HepG2 (cell line): Measurements from ENCODE around the gene UTF1. TPM values are rescaled to one million over a fixed set of nuclear protein-coding genes. Genes with fewer than 3 reads are reported as not detected.

Source experiments
- ATAC-seq: fragments of 200-7000 bp; cut with Tn5 transposase; 3 replicates; pipeline ENCODE4 v1.9.1; 2020; ENCODE audit warnings: mild to moderate bottlenecking, moderate library complexity
- BruUV-seq: library from RNA; stranded (reverse); fragments of 400-500 nt; replicated peaks from 2 replicates; lab custom pipeline; 2021; lab: Mats Ljungman, UMichigan
- CTCF ChIA-PET: fragments of 300-600 bp; formaldehyde crosslinking; extraction: SDS; loops from one replicate; lab custom pipeline; 2021; ENCODE audit warnings: low total read pairs, inconsistent platforms, low intra/inter-chr PET ratio; lab: Yijun Ruan, JAX
- POLR2A ChIA-PET: fragments of 350-600 bp; sonication (Branson Sonifier 250); formaldehyde crosslinking; loops from one replicate; lab custom pipeline; 2020; ENCODE audit warnings: antibody characterized with exemption, inconsistent platforms; lab: Yijun Ruan, JAX
- DNase-seq: peaks from one replicate; pipeline ENCODE4 v3.0.0-alpha.2; 2015; ENCODE audit warnings: low spot score
- FAIRE-seq: peaks from 3 replicates; lab custom pipeline; 2011; peaks lifted over from hg19 to GRCh38; lab: Jason Lieb, UNC
- H2AFZ ChIP-seq: one replicate; pipeline ENCODE4 v1.6.1; 2011; ENCODE audit warnings: low read length, inconsistent platforms
- H3K27ac ChIP-seq: fragments of 300-600 bp; 3 replicates; pipeline ENCODE4 v1.8.0; 2011; ENCODE audit warnings: mixed run types, mild to moderate bottlenecking, mixed read lengths, low read length, inconsistent platforms; ENCODE audit not compliant: insufficient read depth; ENCODE audit errors: extremely low read length
- H3K27me3 ChIP-seq, 2 experiments: fragments of 200-600 bp in 1 of 2; 2 replicates in 1 of 2; 3 replicates in 1 of 2; pipeline versions ENCODE4 v1.6.0 to v1.8.0; 2011; ENCODE audit warnings: low read length in 2 of 2, mild to moderate bottlenecking in 2 of 2, moderate library complexity in 2 of 2, inconsistent platforms in 1 of 2; ENCODE audit not compliant: insufficient read depth in 2 of 2, control insufficient read depth in 1 of 2
- H3K36me3 ChIP-seq, 2 experiments: fragments of 200-600 bp in 1 of 2; replicated peaks in 1 of 2; 2 replicates in 1 of 2; 3 replicates in 1 of 2; pipeline versions ENCODE4 v1.5.1 to v1.8.0; 2011; ENCODE audit warnings: low read length in 2 of 2, inconsistent platforms in 1 of 2; ENCODE audit not compliant: insufficient read depth in 2 of 2, control insufficient read depth in 1 of 2
- H3K4me1 ChIP-seq: 2 replicates; pipeline ENCODE4 v1.5.1; 2012; ENCODE audit warnings: low read length, inconsistent platforms; ENCODE audit not compliant: insufficient read depth
- H3K4me2 ChIP-seq: 2 replicates; pipeline ENCODE4 v1.6.0; 2011; ENCODE audit warnings: low read depth, low read length, inconsistent platforms
- H3K4me3 ChIP-seq, 3 experiments: fragments of 200-600 bp in 1 of 3; sonication (generic), shearing (Covaris generic) in 1 of 3; replicated peaks in 1 of 3; 2 replicates each; pipeline ENCODE4 v1.5.1; 2011 to 2016; ENCODE audit warnings: low read length in 3 of 3, inconsistent platforms in 2 of 3, low read depth in 2 of 3, mild to moderate bottlenecking in 2 of 3, control low read depth in 1 of 3, mixed read lengths in 1 of 3; ENCODE audit not compliant: insufficient read depth in 1 of 3
- H3K79me2 ChIP-seq: one replicate; pipeline ENCODE4 v1.6.1; 2011; ENCODE audit warnings: low read length, inconsistent platforms; ENCODE audit not compliant: insufficient read depth
- H3K9ac ChIP-seq: 2 replicates; pipeline ENCODE4 v1.6.0; 2011; ENCODE audit warnings: mild to moderate bottlenecking, low read depth, low read length, inconsistent platforms; ENCODE audit not compliant: insufficient read depth
- H3K9me3 ChIP-seq: 2 replicates; pipeline ENCODE4 v1.5.1; 2012; ENCODE audit warnings: mild to moderate bottlenecking, low read length
- H4K20me1 ChIP-seq: 2 replicates; pipeline ENCODE4 v1.6.0; 2011; ENCODE audit warnings: inconsistent platforms, mild to moderate bottlenecking, low read length, moderate library complexity; ENCODE audit not compliant: insufficient read depth
- EEA1 ChIP-seq: sonication (generic); formaldehyde crosslinking; IDR thresholded peaks from 2 replicates; pipeline ENCODE4 v1.5.1; 2020; ENCODE audit warnings: mild to moderate bottlenecking, missing genetic modification reagents, borderline replicate concordance
- ETV6 ChIP-seq: sonication (generic); formaldehyde crosslinking; conservative IDR thresholded peaks from 2 replicates; pipeline ENCODE4 v1.4.0; 2020; ENCODE audit warnings: missing genetic modification reagents
- KLF13 ChIP-seq: sonication (generic); formaldehyde crosslinking; IDR thresholded peaks from 2 replicates; pipeline ENCODE4 v1.4.0; 2020; ENCODE audit warnings: mild to moderate bottlenecking, missing genetic modification reagents
- MIER3 ChIP-seq: IDR thresholded peaks from 2 replicates; pipeline ENCODE4 v1.6.1; 2016; ENCODE audit warnings: missing compliant biosample characterization, borderline replicate concordance
- MYNN ChIP-seq: sonication (generic); formaldehyde crosslinking; IDR thresholded peaks from 2 replicates; pipeline ENCODE4 v1.4.0; 2020; ENCODE audit warnings: mild to moderate bottlenecking, low read depth, missing genetic modification reagents
- RFXAP ChIP-seq: sonication (generic); formaldehyde crosslinking; IDR thresholded peaks from 2 replicates; pipeline ENCODE4 v1.4.0; 2020; ENCODE audit warnings: missing genetic modification reagents, borderline replicate concordance
- SOX6 ChIP-seq, 2 experiments: fragments of 450-650 bp in 1 of 2; sonication (generic) in 1 of 2; formaldehyde crosslinking in 1 of 2; IDR thresholded peaks; 2 replicates each; pipeline versions ENCODE4 v1.4.0 to v1.6.1; 2017 to 2020; ENCODE audit warnings: antibody characterized with exemption in 1 of 2, mild to moderate bottlenecking in 1 of 2, missing genetic modification reagents in 1 of 2
- SP2 ChIP-seq: sonication (generic); formaldehyde crosslinking; IDR thresholded peaks from 2 replicates; pipeline ENCODE4 v1.5.1; 2020; ENCODE audit warnings: mild to moderate bottlenecking, missing genetic modification reagents
- WIZ ChIP-seq: sonication (generic); formaldehyde crosslinking; IDR thresholded peaks from 2 replicates; pipeline ENCODE4 v1.5.1; 2020; ENCODE audit warnings: mild to moderate bottlenecking, missing genetic modification reagents
- ZMAT3 ChIP-seq: sonication (generic); formaldehyde crosslinking; conservative IDR thresholded peaks from 2 replicates; pipeline ENCODE4 v1.7.0; 2021; ENCODE audit warnings: missing genetic modification reagents
- ZNF143 ChIP-seq: sonication (generic); formaldehyde crosslinking; IDR thresholded peaks from 2 replicates; pipeline ENCODE4 v1.4.0; 2020; ENCODE audit warnings: missing genetic modification reagents
- ZNF17 ChIP-seq: sonication (generic); formaldehyde crosslinking; IDR thresholded peaks from 2 replicates; pipeline ENCODE4 v1.5.0; 2020; ENCODE audit warnings: mild to moderate bottlenecking, missing genetic modification reagents
- ZNF251 ChIP-seq: sonication (generic); formaldehyde crosslinking; IDR thresholded peaks from 2 replicates; pipeline ENCODE4 v1.9.0; 2021; ENCODE audit warnings: mild to moderate bottlenecking, missing genetic modification reagents
- ZNF431 ChIP-seq: sonication (generic); formaldehyde crosslinking; IDR thresholded peaks from 2 replicates; pipeline ENCODE4 v1.9.0; 2022; ENCODE audit warnings: missing genetic modification reagents, low read depth, mild to moderate bottlenecking, borderline replicate concordance
- ZNF572 ChIP-seq: sonication (generic); formaldehyde crosslinking; IDR thresholded peaks from 2 replicates; pipeline ENCODE4 v1.5.1; 2020; ENCODE audit warnings: mild to moderate bottlenecking, missing genetic modification reagents
- WGBS: methylation state at CpG from one replicate; pipeline ENCODE4 v1.1.6; 2017; ENCODE audit warnings: low lambda C conversion rate; 5-methylcytosine and 5-hydroxymethylcytosine counted together
- in situ Hi-C: cut with HindIII; loops from 2 replicates; pipeline ENCODE4 v1.10.0; 2017; ENCODE audit warnings: low pct_unique_long_range_greater_than_20kb; ENCODE audit not compliant: extremely low pct_ligation_motif_present
- intact Hi-C: fragments of 100-400 bp; cut with micrococcal nuclease; formaldehyde crosslinking; loops from one replicate; pipeline ENCODE4 v1.10.0; 2022; ENCODE audit not compliant: unreplicated experiment
- polyA plus RNA-seq, 8 experiments: library from polyadenylated mRNA; depleted of rRNA in 3 of 8; stranded (reverse) in 7 of 8; unstranded in 1 of 8; fragments of >200 nt; fragmentation: Illumina TruSeq in 4 of 8; extraction: Trizol in 4 of 8; gene quantifications; 2 replicates each; pipeline versions ENCODE4 v1.2.1 to v1.2.3, GENCODE V29; 2011 to 2016; ENCODE audit warnings: low read depth in 4 of 8, missing spikeins in 1 of 8, mixed read lengths in 1 of 8; ENCODE audit not compliant: insufficient read depth in 1 of 8
- total RNA-seq, 5 experiments: library from RNA; depleted of rRNA; stranded (reverse); fragments of >200 nt; fragmentation: Illumina TruSeq; extraction: Trizol; gene quantifications; 2 replicates each; pipeline ENCODE4 v1.2.3, GENCODE V29; 2016; ENCODE audit warnings: low read depth in 1 of 5
- TF ChIP-seq, protein P1 (sequence below): sonication (generic); formaldehyde crosslinking; IDR thresholded peaks from 2 replicates; pipeline ENCODE4 v1.9.0; 2021; ENCODE audit warnings: missing genetic modification reagents, mild to moderate bottlenecking, borderline replicate concordance
- TF ChIP-seq, protein P2 (sequence below): sonication (generic); formaldehyde crosslinking; IDR thresholded peaks from 2 replicates; pipeline ENCODE4 v1.8.1; 2023; ENCODE audit warnings: mild to moderate bottlenecking, moderate library complexity, missing genetic modification reagents

UTF1 gene
- total and polyA plus RNA-seq, 2 of the 13 experiments (the other 11 are each of a cell fraction or from before 2014, with no cell fraction given), result not detected

DNA sequence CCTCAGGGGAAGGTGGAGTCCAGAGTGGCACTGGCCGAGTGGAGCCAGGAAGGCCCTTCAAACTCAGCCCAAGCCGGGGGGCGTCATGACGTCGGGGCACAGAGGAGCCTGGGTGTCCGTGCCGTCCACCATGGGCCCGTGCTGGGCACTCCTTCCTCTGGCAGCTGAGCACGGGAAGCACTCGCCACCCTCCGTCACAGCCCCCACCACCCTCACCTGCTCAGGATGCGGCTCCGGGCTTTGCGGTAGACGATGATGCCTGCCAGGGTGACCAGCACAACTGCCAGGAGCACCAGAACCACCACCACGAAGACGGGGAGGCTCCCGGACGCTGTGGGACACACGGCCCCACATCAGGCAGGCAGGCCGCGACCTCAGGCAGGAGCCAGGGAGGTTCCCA, 38.5 kb downstream of the UTF1 start:
- DNase-seq, result no peak
- ATAC-seq, result no peak
- H3K27me3 ChIP-seq, result peaks cover 1 to 10% of the 10 kb centered on the region in 2 experiments; a peak in 4 of 5 replicates
- H4K20me1 ChIP-seq, result no peaks in the 10 kb centered on the region
- no peaks in the 10 kb centered on the region for H3K79me2 ChIP-seq
- H3K9ac ChIP-seq, result no peak overlapping the region
- POLR2A ChIA-PET, result no interaction called here
- CTCF ChIA-PET, result no interaction called here
- no peak overlapping the region for H3K27ac ChIP-seq
- no peaks in the 10 kb centered on the region for H3K36me3 ChIP-seq
- 70% methylated on average over 2 of the region's 22 CpGs for WGBS
- no peak for TF ChIP-seq WIZ (CRISPR knock-in tag)
- no peak for TF ChIP-seq ZMAT3
- TF ChIP-seq ZNF572 (CRISPR knock-in tag), result no peak
- TF ChIP-seq SP2 (CRISPR knock-in tag), result no peak
- TF ChIP-seq ZNF143, result no peak
- TF ChIP-seq EEA1 (CRISPR knock-in tag), result no peak
- no peak for TF ChIP-seq MYNN (CRISPR knock-in tag)
- TF ChIP-seq MIER3, result no peak
- TF ChIP-seq ZNF251 (CRISPR knock-in tag), result no peak
- no peak for TF ChIP-seq KLF13
- no peak for TF ChIP-seq ZNF17
- TF ChIP-seq RFXAP, result no peak
- TF ChIP-seq, protein P1, sequence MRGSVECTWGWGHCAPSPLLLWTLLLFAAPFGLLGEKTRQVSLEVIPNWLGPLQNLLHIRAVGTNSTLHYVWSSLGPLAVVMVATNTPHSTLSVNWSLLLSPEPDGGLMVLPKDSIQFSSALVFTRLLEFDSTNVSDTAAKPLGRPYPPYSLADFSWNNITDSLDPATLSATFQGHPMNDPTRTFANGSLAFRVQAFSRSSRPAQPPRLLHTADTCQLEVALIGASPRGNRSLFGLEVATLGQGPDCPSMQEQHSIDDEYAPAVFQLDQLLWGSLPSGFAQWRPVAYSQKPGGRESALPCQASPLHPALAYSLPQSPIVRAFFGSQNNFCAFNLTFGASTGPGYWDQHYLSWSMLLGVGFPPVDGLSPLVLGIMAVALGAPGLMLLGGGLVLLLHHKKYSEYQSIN (CRISPR knock-in tag), result no peak
- TF ChIP-seq, protein P2, sequence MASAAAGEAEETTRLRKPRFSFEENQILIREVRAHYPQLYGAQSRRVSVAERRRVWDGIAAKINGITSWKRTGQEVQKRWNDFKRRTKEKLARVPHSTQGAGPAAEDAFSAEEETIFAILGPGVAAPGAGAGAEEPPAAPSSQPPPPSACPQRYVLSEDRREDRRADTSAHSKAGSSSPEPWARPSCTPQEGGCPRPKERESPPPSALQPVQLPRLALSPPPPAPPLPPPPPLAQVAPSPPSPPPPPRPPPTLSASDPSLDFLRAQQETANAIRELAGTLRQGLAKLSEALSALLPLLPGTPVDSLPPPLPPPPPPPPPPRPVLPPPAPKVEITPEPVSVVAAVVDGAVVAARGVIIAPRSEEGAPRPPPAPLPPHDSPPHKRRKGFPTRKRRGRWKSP (CRISPR knock-in tag), result no peak
- TF ChIP-seq ETV6 (CRISPR knock-in tag), result no peak
- TF ChIP-seq SOX6 (IDR thresholded peaks at IDR 0.05), result no peak
- no peak for TF ChIP-seq SOX6 (CRISPR knock-in tag; IDR thresholded peaks at IDR 0.05)
- TF ChIP-seq ZNF431, result no peak
- TF ChIP-seq, all 625 proteins: peak for 0
- Histone ChIP-seq H3K4me1 (no peaks in the 10 kb centered on the region), H3K4me3 (no peak overlapping the region), H2AFZ (no peak overlapping the region), H3K4me2 (no peak overlapping the region), H3K9me3 (no peaks in the 10 kb centered on the region)
- in situ Hi-C loops, result no loop called here
- BruUV-seq, result no TSS peak
- FAIRE-seq, result no peak
- intact Hi-C loops, result no loop called here
